Ishikawa (cell line): ENCODE results near the gene CCP110.

Source experiments
- CEBPB ChIP-seq: IDR thresholded peaks from 2 replicates; pipeline ENCODE4 v1.6.1; 2012
- CREB1 ChIP-seq: IDR thresholded peaks from 2 replicates; pipeline ENCODE4 v1.6.1; 2012; ENCODE audit warnings: low read depth
- EGR1 ChIP-seq: IDR thresholded peaks from 2 replicates; pipeline ENCODE4 v1.6.1; 2012
- EP300 ChIP-seq: IDR thresholded peaks from 2 replicates; pipeline ENCODE4 v1.6.1; 2012; ENCODE audit warnings: borderline replicate concordance
- FOXM1 ChIP-seq: IDR thresholded peaks from 2 replicates; pipeline ENCODE4 v1.6.1; 2012; ENCODE audit warnings: low read depth, borderline replicate concordance
- NFIC ChIP-seq: IDR thresholded peaks from 2 replicates; pipeline ENCODE4 v1.6.1; 2012
- RAD21 ChIP-seq: IDR thresholded peaks from 2 replicates; pipeline ENCODE4 v1.6.1; 2012; ENCODE audit warnings: low read depth
- TAF1 ChIP-seq: IDR thresholded peaks from 2 replicates; pipeline ENCODE4 v1.6.1; 2012; ENCODE audit warnings: low read depth, mild to moderate bottlenecking
- TCF12 ChIP-seq: IDR thresholded peaks from 2 replicates; pipeline ENCODE4 v1.6.1; 2012; ENCODE audit warnings: low read depth
- TEAD4 ChIP-seq: IDR thresholded peaks from 2 replicates; pipeline ENCODE4 v1.6.1; 2012
- YY1 ChIP-seq: IDR thresholded peaks from 2 replicates; pipeline ENCODE4 v1.6.1; 2012; ENCODE audit warnings: low read depth
- ZBTB7A ChIP-seq: IDR thresholded peaks from 2 replicates; pipeline ENCODE4 v1.6.1; 2012; ENCODE audit warnings: low read depth
- TF ChIP-seq, protein P1 (sequence below): IDR thresholded peaks from 2 replicates; pipeline ENCODE4 v1.6.1; 2012; ENCODE audit warnings: low read depth, mild to moderate bottlenecking
- TF ChIP-seq, protein P2 (sequence below): IDR thresholded peaks from 2 replicates; pipeline ENCODE4 v1.6.1; 2012
- TF ChIP-seq, protein P3 (sequence below): IDR thresholded peaks from 2 replicates; pipeline ENCODE4 v1.6.1; 2012

The CCP110 gene, protein sequence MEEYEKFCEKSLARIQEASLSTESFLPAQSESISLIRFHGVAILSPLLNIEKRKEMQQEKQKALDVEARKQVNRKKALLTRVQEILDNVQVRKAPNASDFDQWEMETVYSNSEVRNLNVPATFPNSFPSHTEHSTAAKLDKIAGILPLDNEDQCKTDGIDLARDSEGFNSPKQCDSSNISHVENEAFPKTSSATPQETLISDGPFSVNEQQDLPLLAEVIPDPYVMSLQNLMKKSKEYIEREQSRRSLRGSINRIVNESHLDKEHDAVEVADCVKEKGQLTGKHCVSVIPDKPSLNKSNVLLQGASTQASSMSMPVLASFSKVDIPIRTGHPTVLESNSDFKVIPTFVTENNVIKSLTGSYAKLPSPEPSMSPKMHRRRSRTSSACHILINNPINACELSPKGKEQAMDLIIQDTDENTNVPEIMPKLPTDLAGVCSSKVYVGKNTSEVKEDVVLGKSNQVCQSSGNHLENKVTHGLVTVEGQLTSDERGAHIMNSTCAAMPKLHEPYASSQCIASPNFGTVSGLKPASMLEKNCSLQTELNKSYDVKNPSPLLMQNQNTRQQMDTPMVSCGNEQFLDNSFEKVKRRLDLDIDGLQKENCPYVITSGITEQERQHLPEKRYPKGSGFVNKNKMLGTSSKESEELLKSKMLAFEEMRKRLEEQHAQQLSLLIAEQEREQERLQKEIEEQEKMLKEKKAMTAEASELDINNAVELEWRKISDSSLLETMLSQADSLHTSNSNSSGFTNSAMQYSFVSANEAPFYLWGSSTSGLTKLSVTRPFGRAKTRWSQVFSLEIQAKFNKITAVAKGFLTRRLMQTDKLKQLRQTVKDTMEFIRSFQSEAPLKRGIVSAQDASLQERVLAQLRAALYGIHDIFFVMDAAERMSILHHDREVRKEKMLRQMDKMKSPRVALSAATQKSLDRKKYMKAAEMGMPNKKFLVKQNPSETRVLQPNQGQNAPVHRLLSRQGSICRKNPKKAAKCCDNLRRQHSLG

DNA sequence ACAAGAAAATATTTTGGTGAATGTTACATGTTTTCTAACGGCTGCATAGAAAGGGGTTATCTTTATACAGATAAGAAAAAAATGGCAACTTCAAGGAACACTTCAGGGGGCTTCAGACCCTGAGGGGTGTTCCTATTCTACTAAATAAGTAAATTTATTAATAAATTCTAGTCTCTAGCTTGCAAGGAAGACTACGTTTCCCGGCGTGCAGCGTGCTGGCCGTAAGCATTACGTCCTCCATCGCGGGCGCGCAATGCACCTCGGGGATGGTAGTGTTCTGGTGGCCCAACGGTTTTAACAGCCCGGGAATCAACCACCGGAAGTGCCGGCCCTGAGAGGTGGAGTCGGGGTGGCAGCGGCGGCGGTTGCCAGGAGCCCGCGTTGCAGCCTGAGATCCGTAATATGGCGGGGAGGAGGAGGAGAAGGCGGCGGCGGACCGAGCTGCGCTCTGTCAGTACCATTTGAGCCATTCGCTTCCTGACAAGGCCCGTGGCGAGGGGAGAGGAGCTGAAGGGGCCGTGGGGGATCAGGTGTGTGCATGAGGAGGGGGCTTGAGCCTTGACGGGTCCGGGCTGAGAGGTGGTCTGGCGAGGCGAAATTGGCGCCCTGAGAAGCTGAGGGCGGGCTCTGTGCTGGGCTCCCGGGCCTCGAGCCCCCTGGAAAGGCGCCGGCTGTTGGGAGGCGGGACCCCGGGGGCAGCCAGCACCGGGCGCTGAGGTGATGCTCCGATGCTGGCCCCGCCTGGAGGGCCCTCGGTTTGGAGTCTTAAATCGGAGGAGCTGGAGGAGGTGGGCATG is at the start of gene CCP110:
TSS of gene CCP110 (plus strand) at position 384 of the 797 bp plus-strand sequence. CDS start 3,940 bp downstream, outside the sequence.
- no peak for TF ChIP-seq EGR1
- TF ChIP-seq FOXM1 = no peak
- TF ChIP-seq RAD21 = no peak
- no peak for TF ChIP-seq CEBPB
- peak; percentile 22; the same call in 1 of the 2 replicates for TF ChIP-seq ZBTB7A
- TF ChIP-seq CREB1 = peak; percentile 94
- TF ChIP-seq, protein P1, sequence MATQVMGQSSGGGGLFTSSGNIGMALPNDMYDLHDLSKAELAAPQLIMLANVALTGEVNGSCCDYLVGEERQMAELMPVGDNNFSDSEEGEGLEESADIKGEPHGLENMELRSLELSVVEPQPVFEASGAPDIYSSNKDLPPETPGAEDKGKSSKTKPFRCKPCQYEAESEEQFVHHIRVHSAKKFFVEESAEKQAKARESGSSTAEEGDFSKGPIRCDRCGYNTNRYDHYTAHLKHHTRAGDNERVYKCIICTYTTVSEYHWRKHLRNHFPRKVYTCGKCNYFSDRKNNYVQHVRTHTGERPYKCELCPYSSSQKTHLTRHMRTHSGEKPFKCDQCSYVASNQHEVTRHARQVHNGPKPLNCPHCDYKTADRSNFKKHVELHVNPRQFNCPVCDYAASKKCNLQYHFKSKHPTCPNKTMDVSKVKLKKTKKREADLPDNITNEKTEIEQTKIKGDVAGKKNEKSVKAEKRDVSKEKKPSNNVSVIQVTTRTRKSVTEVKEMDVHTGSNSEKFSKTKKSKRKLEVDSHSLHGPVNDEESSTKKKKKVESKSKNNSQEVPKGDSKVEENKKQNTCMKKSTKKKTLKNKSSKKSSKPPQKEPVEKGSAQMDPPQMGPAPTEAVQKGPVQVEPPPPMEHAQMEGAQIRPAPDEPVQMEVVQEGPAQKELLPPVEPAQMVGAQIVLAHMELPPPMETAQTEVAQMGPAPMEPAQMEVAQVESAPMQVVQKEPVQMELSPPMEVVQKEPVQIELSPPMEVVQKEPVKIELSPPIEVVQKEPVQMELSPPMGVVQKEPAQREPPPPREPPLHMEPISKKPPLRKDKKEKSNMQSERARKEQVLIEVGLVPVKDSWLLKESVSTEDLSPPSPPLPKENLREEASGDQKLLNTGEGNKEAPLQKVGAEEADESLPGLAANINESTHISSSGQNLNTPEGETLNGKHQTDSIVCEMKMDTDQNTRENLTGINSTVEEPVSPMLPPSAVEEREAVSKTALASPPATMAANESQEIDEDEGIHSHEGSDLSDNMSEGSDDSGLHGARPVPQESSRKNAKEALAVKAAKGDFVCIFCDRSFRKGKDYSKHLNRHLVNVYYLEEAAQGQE = no peak
- TF ChIP-seq, protein P2, sequence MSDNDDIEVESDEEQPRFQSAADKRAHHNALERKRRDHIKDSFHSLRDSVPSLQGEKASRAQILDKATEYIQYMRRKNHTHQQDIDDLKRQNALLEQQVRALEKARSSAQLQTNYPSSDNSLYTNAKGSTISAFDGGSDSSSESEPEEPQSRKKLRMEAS = no peak; the same call in 1 of the 2 replicates
- TF ChIP-seq YY1 = peak; percentile 88
- 0 out of 2 replicates have a peak, but pooled peaks have one; percentile 6 for TF ChIP-seq TEAD4
- TF ChIP-seq TAF1 = peak; percentile 76
- TF ChIP-seq EP300 = no peak
- TF ChIP-seq, protein P3, sequence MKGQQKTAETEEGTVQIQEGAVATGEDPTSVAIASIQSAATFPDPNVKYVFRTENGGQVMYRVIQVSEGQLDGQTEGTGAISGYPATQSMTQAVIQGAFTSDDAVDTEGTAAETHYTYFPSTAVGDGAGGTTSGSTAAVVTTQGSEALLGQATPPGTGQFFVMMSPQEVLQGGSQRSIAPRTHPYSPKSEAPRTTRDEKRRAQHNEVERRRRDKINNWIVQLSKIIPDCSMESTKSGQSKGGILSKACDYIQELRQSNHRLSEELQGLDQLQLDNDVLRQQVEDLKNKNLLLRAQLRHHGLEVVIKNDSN = 0 out of 2 replicates have a peak, but pooled peaks have one; percentile 15
- TF ChIP-seq TCF12 = no peak

DNA sequence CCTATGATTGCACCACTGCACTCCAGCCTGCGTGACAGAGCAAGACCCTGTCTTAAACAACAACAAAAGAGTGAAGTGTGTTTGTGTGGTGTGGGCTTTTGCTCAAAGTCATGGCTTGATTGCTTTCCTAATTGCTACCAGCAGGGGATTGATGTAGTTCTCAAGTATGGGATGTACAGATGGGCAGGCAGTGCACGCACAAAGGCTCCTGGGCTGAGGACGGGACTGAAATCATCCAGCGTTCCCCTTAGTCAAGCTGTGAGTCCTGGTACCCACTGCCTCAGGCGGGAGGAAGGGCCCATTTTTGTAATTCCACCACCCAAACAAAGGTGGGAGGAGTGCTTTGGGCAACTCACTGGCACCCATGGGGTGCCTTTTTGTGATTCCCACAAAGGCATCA is 49.1 kb upstream of the CCP110 start:
- TF ChIP-seq EP300 = no peak
- TF ChIP-seq, protein P2 = no peak
- no peak for TF ChIP-seq TAF1
- TF ChIP-seq, protein P3 = no peak
- TF ChIP-seq FOXM1 = no peak
- TF ChIP-seq YY1 = no peak
- TF ChIP-seq TCF12 = no peak
- TF ChIP-seq, protein P1 = no peak
- TF ChIP-seq EGR1 = no peak
- no peak for TF ChIP-seq CREB1
- TF ChIP-seq CEBPB = no peak

DNA sequence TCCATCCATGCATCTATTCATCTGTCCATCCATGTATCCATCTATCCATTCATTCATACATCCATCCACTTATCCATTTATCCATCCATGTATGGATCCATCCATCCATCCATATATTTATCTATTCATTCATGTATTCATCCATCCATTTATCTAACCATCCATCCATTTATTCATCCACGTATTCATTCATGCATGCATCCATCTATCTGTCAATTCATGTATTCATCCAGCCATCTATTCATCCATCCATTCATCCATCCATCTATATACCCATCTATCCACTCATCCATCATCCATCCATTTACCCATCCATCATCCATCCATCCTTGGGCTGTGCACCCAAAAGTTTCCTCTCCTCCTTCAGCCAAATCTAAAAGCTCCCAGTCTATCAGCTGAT is 45.2 kb upstream of the CCP110 start:
- TF ChIP-seq YY1 (no peak), TAF1 (no peak), EP300 (no peak), ZBTB7A (no peak), CREB1 (no peak), RAD21 (no peak), EGR1 (no peak), CEBPB (no peak)
- TF ChIP-seq, protein P3 = no peak

DNA sequence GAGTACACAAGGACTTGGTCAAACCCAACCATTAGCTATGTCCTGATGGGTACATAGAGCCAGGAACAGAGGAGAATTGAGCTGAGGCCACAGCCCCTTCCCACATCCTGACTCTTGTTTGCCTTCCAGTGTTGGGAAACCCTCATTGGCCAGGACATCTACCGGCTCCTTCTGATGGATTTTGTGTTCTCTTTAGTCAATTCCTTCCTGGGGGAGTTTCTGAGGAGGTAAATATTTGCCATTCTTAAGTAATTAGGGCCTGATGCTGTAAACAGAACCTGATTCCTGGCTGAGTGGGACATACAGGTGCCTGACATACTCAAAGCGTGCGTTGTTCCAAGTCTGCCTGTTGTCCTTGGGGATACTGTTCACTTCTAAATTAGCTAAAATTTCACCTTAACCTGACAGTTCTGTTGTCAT is 44.4 kb upstream of the CCP110 start:
- TF ChIP-seq CREB1 (no peak), NFIC (no peak)
- TF ChIP-seq, protein P2 = no peak
